IMR-90 (cell line): ENCODE measurements around the gene TSR2. TPM values are rescaled to one million over a fixed set of nuclear protein-coding genes. Genes with fewer than 3 reads are reported as not detected.

Experiments used
- ATAC-seq: fragments of 200-7000 bp; cut with Tn5 transposase; 2 replicates; pipeline ENCODE4 v1.9.1; 2020; ENCODE audit warnings: low read depth, mild to moderate bottlenecking, moderate library complexity
- BruUV-seq: library from RNA; stranded (reverse); fragments of 400-500 nt; replicated peaks from 2 replicates; lab custom pipeline; 2021; lab: Mats Ljungman, UMichigan
- CTCF ChIA-PET: fragments of 300-600 bp; formaldehyde crosslinking; extraction: SDS; loops from one replicate; lab custom pipeline; 2021; ENCODE audit warnings: antibody characterized with exemption; lab: Yijun Ruan, JAX
- POLR2A ChIA-PET: fragments of 300-600 bp; sonication (Branson Sonifier 250); formaldehyde crosslinking; loops from one replicate; lab custom pipeline; 2022; ENCODE audit warnings: antibody characterized with exemption; ENCODE audit not compliant: unreplicated experiment; lab: Charles Lee
- DNase-seq: peaks from one replicate; pipeline ENCODE4 v3.0.0; 2013
- H2AFZ ChIP-seq: replicated peaks from 2 replicates; pipeline ENCODE3; 2013; ENCODE audit warnings: low read length, mild to moderate bottlenecking; ENCODE audit not compliant: poor library complexity
- H2AK5ac ChIP-seq: 2 replicates; pipeline ENCODE4 v1.6.1; 2013; ENCODE audit warnings: low read depth, low read length, inconsistent platforms
- H2AK9ac ChIP-seq: replicated peaks from 2 replicates; pipeline ENCODE3; 2013; ENCODE audit warnings: mild to moderate bottlenecking, low read depth, low read length, moderate library complexity; ENCODE audit not compliant: poor library complexity
- H2BK120ac ChIP-seq: 2 replicates; pipeline ENCODE4 v1.6.1; 2013; ENCODE audit warnings: low read depth, low read length, inconsistent platforms
- H2BK15ac ChIP-seq: 3 replicates; pipeline ENCODE4 v1.6.1; 2013; ENCODE audit warnings: low read depth, low read length, inconsistent platforms
- H2BK20ac ChIP-seq: 2 replicates; pipeline ENCODE4 v1.6.1; 2013; ENCODE audit warnings: low read depth, mild to moderate bottlenecking, inconsistent platforms, low read length, moderate library complexity
- H2BK5ac ChIP-seq: 2 replicates; pipeline ENCODE4 v1.6.1; 2013; ENCODE audit warnings: mild to moderate bottlenecking, low read depth, low read length, inconsistent platforms; ENCODE audit not compliant: poor library complexity, severe bottlenecking
- H3K14ac ChIP-seq: replicated peaks from 2 replicates; pipeline ENCODE4 v1.6.1; 2013; ENCODE audit warnings: low read depth, low read length, inconsistent platforms
- H3K18ac ChIP-seq: 2 replicates; pipeline ENCODE4 v1.6.1; 2013; ENCODE audit warnings: low read depth, low read length, control low read depth
- H3K23ac ChIP-seq: 2 replicates; pipeline ENCODE4 v1.6.1; 2013; ENCODE audit warnings: low read depth, low read length, inconsistent platforms
- H3K27ac ChIP-seq: 2 replicates; pipeline ENCODE4 v1.5.1; 2013; ENCODE audit warnings: mild to moderate bottlenecking, control low read depth, low read length; ENCODE audit not compliant: insufficient read depth
- H3K27me3 ChIP-seq: 2 replicates; pipeline ENCODE4 v1.6.1; 2013; ENCODE audit warnings: low read length; ENCODE audit not compliant: control insufficient read depth, insufficient read depth
- H3K36me3 ChIP-seq: 2 replicates; pipeline ENCODE4 v1.6.1; 2013; ENCODE audit warnings: low read length, mixed read lengths; ENCODE audit not compliant: control insufficient read depth, insufficient read depth
- H3K4ac ChIP-seq: 2 replicates; pipeline ENCODE4 v1.6.1; 2013; ENCODE audit warnings: low read depth, low read length, inconsistent platforms
- H3K4me1 ChIP-seq: 2 replicates; pipeline ENCODE4 v1.6.1; 2013; ENCODE audit warnings: low read length, mixed read lengths; ENCODE audit not compliant: control insufficient read depth, insufficient read depth
- H3K4me2 ChIP-seq: 2 replicates; pipeline ENCODE4 v1.6.1; 2013; ENCODE audit warnings: low read depth, mild to moderate bottlenecking, control low read depth, low read length, moderate library complexity
- H3K4me3 ChIP-seq: 2 replicates; pipeline ENCODE4 v1.5.1; 2013; ENCODE audit warnings: low read depth, mild to moderate bottlenecking, control low read depth, low read length, moderate library complexity; ENCODE audit not compliant: insufficient read depth
- H3K56ac ChIP-seq: 2 replicates; pipeline ENCODE4 v1.6.1; 2013; ENCODE audit warnings: low read length, inconsistent platforms; ENCODE audit not compliant: insufficient read depth; ENCODE audit errors: extremely low read depth
- H3K79me1 ChIP-seq, 2 experiments: 2 replicates each; pipeline ENCODE4 v1.6.1; 2013; ENCODE audit warnings: low read length in 2 of 2, inconsistent platforms in 1 of 2, low read depth in 1 of 2
- H3K9ac ChIP-seq: 2 replicates; pipeline ENCODE4 v1.6.1; 2013; ENCODE audit warnings: low read depth, low read length, control low read depth
- H3K9me1 ChIP-seq: 2 replicates; pipeline ENCODE4 v1.6.1; 2013; ENCODE audit warnings: low read length, inconsistent platforms; ENCODE audit not compliant: insufficient read depth
- H3K9me3 ChIP-seq: 2 replicates; pipeline ENCODE4 v1.6.1; 2013; ENCODE audit warnings: low read length; ENCODE audit not compliant: control insufficient read depth, insufficient read depth
- H4K20me1 ChIP-seq: 2 replicates; pipeline ENCODE4 v1.6.1; 2013; ENCODE audit warnings: low read length, inconsistent platforms; ENCODE audit not compliant: insufficient read depth
- H4K5ac ChIP-seq: 2 replicates; pipeline ENCODE4 v1.6.1; 2013; ENCODE audit warnings: mild to moderate bottlenecking, low read depth, low read length, control low read depth
- H4K8ac ChIP-seq, 2 experiments: 2 replicates each; pipeline ENCODE4 v1.6.1; 2013; ENCODE audit warnings: low read depth in 2 of 2, low read length in 2 of 2, control low read depth in 1 of 2, inconsistent platforms in 1 of 2
- H4K91ac ChIP-seq: 2 replicates; pipeline ENCODE4 v1.6.1; 2013; ENCODE audit warnings: low read depth, low read length, inconsistent platforms; ENCODE audit not compliant: insufficient read depth
- NFE2L2 ChIP-seq: fragments of 150-350 bp; IDR thresholded peaks from 2 replicates; pipeline ENCODE4 v1.6.1; 2016; ENCODE audit warnings: low read depth, mild to moderate bottlenecking, low read length
- RFX5 ChIP-seq: IDR thresholded peaks from 2 replicates; pipeline ENCODE4 v1.8.0; 2012; ENCODE audit warnings: low read depth, mild to moderate bottlenecking, low read length, moderate library complexity
- WGBS, 2 experiments: methylation state at CpG; one replicate each; pipeline versions ENCODE4 v1.1.5 to v1.1.7; 2013; ENCODE audit warnings: missing lambda C conversion rate in 2 of 2; ENCODE audit not compliant: insufficient read length in 1 of 2; ENCODE audit errors: extremely low coverage in 2 of 2; 5-methylcytosine and 5-hydroxymethylcytosine counted together
- dilution Hi-C: fragments of 300-500 bp; cut with HindIII; formaldehyde crosslinking; loops from one replicate; pipeline ENCODE4 v1.14.3; 2018; ENCODE audit warnings: low sequenced_read_pairs; ENCODE audit not compliant: unreplicated experiment
- in situ Hi-C: fragments of 300-500 bp; cut with MboI; formaldehyde crosslinking; loops from 3 replicates; pipeline ENCODE4 v1.14.3; 2019; ENCODE audit warnings: low sequenced_read_pairs, inconsistent platforms, mixed read lengths
- intact Hi-C: fragments of 100-400 bp; cut with micrococcal nuclease; formaldehyde crosslinking; loops from 2 replicates; pipeline ENCODE4 v1.10.0; 2022
- polyA plus RNA-seq, 3 experiments: library from polyadenylated mRNA; depleted of rRNA; stranded (reverse); fragments of >200 nt; gene quantifications; 2 replicates each; pipeline ENCODE4 v1.2.3, GENCODE V29; 2012; ENCODE audit warnings: low replicate concordance in 1 of 3
- total RNA-seq: library from RNA; depleted of rRNA; stranded (reverse); fragments of >200 nt; gene quantifications from 2 replicates; pipeline ENCODE4 v1.2.3, GENCODE V29; 2012

TSR2 gene
- total and polyA plus RNA-seq, 2 of the 4 experiments (the other 2 are of a cell fraction) = 8.8 to 22.1 TPM

DNA sequence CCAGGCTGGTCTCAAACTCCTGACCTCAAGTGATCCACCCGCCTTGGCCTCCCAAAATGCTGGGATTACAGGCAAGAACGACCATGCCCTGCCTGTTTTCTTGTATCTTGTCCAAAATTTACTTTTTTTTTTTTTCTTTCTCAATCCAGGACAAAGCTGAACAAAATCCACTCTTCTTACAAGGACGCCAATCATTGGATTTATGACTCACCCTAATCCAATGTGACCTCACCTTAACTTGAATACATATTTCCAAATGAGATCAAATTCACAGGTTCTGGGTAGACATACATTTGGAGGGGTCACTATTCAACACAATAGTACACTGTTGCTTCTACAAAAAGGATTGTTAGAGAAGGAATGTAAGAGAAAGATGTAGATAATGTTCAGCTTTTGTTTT lies 18.0 kb upstream of the TSR2 start:
- no peak overlapping the region for H2BK15ac ChIP-seq
- no peaks in the 10 kb centered on the region for H4K20me1 ChIP-seq
- H3K18ac ChIP-seq = no peak overlapping the region
- no peak overlapping the region for H3K56ac ChIP-seq
- dilution Hi-C loops (no loop called here), intact Hi-C loops (no loop called here), in situ Hi-C loops (no loop called here)
- no peak overlapping the region for H2BK5ac ChIP-seq
- no peak overlapping the region for H2AK9ac ChIP-seq
- H2AFZ ChIP-seq = no peak overlapping the region
- H2BK120ac ChIP-seq = no peak overlapping the region
- H3K4me1 ChIP-seq = no peaks in the 10 kb centered on the region
- no peak overlapping the region for H3K9ac ChIP-seq
- no peak overlapping the region for H4K91ac ChIP-seq
- no peak overlapping the region for H3K4me2 ChIP-seq
- ATAC-seq (no peak), DNase-seq (no peak)
- H3K27ac ChIP-seq = no peak overlapping the region
- H3K79me1 ChIP-seq = no peaks in the 10 kb centered on the region
- CTCF ChIA-PET = no interaction called here
- H2BK20ac ChIP-seq = no peak overlapping the region
- TF ChIP-seq RFX5 (no peak), NFE2L2 (no peak)
- no peak overlapping the region for H4K5ac ChIP-seq
- no peak overlapping the region for H3K23ac ChIP-seq
- no peak overlapping the region for H4K8ac ChIP-seq
- H2AK5ac ChIP-seq = no peak overlapping the region
- no TSS peak for BruUV-seq
- H3K4ac ChIP-seq = no peak overlapping the region
- no peak overlapping the region for H3K4me3 ChIP-seq
- 40% methylated on average over 1 of the region's 3 CpGs; no CpG with 5 or more reads in 1 of the 2 experiments for WGBS, 2 experiments
- no peaks in the 10 kb centered on the region for H3K36me3 ChIP-seq
- H3K9me3 ChIP-seq = no peaks in the 10 kb centered on the region
- POLR2A ChIA-PET = no interaction called here
- peaks cover 4% of the 10 kb centered on the region; the same call in 1 of the 2 replicates for H3K27me3 ChIP-seq
- H3K9me1 ChIP-seq = no peaks in the 10 kb centered on the region
- H3K14ac ChIP-seq = no peak overlapping the region
